HG02938 (cell line): ENCODE measurements around the gene MRPL16.
"Not testable (repeated sequence)": the region's sequence is repeated elsewhere in the genome, so short reads cannot be mapped to it uniquely, and the experiment has no call there.

Source experiments
- ATAC-seq: cut with Tn5 transposase; IDR thresholded peaks from one replicate; pipeline ENCODE4 v1.9.1; 2021; ENCODE audit warnings: mild to moderate bottlenecking, moderate library complexity; ENCODE audit not compliant: unreplicated experiment

Gene MRPL16

DNA sequence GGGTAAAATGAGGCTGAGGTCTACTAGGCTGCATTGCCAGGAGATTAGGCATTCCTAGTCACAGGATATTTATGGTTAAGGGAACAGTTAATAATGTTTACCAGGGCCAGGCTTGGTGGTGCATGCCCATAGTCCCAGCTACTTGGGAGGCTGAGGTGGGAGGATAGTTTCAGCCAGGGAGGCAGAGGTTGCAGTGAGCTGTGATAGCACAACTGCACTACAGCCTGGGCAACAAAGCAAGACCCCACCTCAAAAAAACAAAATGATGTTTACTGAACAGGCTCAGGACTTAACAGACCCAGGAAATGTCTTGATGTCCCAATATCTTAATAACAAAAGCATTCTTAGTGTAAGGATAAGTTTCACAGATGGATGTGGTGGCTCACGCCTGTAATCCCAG lies 2.8 kb upstream of the MRPL16 start:
- no peak for ATAC-seq

DNA sequence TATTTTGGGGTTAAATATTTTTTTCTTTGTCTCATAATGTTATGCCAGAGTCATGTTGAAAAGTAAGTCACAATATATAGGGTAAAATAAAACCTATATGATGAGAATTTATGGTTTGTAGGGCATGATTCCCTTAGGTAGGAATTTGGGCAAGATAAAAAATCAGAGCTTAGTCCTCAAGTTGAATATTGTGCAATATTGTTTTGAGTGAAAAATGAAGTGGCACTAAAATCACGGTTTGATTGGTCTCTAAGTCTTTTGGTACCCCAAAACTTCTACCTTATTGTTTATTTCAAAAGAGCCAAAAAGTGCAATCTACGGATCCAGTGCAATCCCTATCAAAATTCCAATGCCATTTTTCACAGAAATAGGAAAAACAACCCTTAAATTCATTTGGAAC lies 1.6 kb upstream of the MRPL16 start:
- ATAC-seq = no peak

DNA sequence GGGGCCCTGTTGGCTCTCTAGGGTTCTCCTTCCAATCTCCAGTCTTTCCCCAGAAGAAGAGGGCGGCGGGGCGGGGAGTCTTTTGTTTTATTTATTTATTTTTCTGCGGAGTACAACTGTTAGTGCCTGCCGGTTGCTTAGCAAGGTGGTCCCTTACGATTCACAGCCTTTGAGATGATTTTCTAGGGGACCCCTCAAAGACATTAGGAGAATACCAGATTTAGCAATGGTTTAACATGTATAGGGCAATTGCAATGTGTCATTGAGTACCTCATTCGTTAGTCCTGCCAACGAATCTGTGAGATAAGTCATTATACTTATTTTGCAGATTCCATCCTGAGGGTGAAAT lies 307 bp upstream of the MRPL16 start:
- no peak for ATAC-seq

DNA sequence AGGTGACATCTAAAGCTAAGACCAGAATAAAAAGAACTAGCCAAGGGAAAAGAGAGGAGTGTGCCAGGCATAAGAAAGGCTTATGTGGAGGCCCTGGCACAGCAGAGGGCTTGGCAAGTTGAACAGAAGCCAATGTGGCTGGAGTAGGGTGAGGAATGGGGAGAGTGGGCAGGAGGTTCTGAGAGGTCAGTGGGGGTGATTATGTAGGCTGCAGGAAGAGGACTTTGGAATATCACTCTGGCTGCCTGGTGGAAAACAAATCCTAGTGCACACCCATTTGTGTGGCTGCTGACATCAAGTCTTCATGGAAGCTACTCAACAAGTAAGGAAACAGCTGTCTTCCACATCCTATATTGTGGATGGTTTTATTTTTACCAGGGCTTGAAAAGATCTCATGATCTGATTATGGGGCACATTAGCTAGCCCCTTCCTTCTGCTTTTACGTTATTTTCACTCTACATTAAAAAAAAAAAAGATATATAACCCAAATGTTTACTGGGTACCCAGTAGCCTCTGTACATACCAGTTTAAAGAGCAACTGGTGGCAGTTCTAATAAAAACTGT lies 3.4 kb downstream of the MRPL16 start:
- no peak for ATAC-seq

DNA sequence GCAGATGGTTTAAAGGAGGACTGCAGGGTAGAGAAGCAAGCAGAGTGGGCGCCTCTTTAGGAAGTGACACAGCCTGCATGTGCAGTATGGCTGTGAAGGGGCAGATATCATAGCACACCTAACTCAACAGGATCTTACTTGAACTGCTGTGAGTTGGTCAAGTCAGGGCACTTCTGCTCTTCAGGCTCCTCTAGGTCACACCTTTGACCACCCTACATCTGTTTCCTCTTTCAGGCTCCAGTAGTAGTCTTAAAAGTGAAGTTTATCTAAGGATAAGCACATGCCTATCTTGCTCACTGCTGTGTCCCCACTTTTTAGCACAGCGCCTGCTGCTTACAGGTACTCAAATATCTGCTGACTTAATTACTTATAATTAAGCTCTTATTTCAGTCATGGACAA lies 6.5 kb downstream of the MRPL16 start:
- ATAC-seq = no peak

DNA sequence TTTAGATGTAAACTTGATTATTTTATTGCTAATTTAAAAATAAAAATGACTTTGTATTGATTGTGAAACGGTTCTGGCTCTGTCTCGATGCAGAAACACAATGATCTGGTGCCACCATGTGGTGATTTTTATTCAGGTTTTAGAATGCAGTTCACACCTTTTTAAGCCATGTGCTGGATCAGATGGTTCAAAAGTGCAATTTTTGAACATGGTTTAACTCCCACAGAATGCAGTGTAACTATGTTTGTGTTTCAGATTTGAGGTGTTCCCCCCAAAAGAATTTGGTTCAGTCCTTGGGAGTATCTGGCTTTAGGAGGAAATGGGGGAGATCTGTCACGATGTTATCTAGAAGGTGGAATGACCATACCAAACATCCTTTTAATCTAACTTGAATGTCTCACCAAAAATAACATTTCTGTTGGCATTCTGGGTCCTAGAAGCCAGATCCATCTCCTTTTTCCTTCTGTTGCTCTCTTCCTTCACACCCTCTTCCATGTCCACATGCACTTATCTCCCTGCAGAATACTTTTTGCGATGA lies 7.9 kb downstream of the MRPL16 start:
- ATAC-seq = no peak

DNA sequence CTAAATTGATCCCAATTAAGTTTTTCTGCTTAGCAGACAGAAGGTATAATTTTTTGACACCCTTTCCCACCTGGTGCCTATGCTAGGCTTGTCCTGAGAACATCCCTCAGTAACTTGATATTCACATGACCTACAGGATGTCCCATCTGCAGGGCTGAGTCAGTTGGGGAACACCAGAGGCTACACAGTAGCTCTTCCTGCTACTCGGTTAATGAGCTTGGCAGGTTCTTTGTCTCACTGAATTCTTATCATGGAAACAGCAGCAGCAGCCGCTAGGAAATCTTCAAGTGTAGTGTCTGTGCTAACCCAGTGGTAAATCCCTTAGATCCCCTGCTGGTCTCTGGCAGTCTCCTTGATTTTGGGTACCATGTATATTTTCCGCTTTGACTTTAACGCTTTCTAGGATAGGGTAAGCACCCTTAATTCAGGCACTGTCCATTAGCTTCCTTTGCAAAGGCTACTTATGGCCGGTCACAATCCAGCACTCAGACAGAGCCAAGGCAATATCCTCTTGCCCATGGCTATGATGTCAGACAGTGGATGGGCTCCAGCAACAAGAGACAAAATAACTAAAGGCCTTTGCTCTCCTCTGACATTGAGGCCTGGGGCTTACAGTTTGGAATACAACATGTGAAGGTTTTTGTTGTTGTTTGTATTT lies 8.5 kb downstream of the MRPL16 start:
- ATAC-seq = no peak

DNA sequence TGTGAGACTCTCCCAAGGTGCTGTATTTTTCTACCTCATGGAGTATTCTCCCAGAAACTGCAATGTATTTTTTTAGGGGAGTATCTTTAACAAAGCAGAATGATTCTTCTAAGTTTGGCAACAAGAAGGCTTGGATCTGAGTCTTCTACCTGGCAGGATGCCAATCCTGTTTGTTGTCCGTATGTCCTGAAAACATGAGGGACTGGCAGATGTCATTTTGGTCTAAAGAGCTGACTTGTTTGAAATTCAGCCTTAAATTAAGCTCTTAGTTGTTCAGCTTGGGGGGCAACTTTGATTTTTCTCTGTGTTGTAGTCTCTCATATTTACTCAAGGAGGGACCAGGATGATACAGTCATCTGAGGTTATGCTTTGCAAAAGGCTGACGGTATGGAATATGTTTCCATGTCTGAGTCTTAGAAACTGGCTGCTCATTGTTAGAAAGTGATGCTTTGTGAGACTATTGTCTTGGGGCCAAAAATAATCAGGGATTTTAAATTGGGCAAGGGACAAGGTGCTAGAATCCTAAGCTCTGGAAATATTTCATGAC lies 9.3 kb downstream of the MRPL16 start:
- no peak for ATAC-seq

DNA sequence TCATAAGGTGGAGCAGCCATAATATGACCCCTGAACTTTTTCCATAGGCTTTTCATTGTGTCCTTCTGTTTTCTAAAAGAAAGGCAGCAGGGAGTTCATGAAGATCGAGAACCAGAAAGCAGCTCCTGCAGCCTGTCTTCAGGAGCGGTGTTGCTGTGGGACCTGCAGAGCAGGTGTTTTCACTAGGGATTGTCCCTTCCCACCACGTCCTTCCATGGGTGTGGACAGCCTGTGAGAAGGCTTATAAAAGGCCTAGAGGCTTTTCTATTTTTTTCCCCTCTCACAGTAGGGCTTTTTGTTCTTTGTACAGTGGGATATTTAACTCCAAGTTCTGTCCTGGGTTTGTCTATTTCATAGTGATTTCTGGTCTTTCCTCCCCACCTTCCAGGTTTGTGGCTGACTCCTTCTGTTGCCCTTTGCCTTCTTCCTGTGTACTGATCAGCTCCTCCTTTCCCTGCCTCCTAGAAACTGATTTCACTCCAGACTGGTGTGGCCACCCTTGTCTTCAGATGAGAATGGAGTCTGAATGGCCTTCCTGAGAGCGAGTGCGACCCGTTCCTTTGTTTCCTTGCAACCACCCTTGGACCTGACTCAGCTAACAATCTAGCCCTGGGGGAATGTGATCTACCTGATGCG lies 10.1 kb downstream of the MRPL16 start:
- no peak for ATAC-seq

DNA sequence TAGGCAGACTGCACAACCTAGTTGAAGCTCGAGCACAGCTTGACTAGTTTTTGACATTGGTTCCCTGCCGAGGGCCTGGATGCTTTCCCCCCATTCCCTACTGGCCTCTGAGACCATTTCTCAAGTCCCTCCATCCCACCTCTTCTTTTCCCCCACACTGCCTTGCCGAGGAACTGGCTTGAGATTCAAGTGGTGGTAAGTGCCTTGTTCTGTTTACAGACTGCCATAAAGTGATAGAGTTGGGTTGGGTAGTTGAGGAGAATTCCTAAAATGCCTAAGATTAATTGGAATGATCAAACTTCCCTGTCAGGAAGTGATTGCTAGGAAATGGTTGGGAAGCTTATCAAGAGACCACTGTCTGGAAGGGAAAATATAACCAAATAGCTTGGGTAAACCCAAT lies 16.2 kb downstream of the MRPL16 start:
- no peak for ATAC-seq

DNA sequence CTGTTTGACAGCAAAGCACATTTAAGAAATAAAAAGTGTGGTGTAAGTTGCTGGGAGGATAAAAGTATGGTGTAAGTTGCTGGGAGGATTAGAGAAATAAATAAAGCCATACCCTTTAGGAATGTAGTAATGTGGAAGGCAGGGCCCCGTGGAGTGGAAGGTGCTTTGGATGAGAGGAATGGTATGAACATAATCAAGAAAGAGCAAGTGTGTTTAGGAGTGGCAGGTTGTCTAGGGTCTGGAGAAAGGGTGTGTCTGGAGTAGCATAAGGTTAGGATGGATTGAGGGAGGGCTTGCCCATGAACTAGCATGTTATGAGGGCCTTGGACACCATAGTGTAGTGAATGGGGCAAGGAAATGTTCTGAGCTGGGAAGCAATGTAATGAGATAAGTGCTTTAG lies 18.1 kb downstream of the MRPL16 start:
- ATAC-seq = no peak

DNA sequence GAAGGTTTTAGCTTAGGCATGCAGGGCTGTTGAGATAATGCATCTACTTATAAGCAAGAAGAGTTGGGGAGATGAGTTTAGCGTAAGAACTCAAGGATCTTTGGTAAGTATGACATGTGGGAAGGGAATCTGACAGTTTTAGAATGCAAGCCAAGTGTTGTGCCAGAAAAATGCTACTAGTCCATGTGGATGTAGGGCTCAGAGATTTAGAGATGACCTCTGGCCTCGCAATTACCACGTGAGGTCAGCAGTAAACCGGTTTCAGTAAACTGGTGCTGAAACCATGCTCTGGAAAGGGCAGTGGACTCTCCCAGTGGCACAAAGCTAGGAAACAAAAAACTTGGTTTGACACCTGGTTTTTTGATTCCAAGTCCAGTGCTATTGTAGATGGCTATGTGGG lies 18.9 kb downstream of the MRPL16 start:
- no peak for ATAC-seq

DNA sequence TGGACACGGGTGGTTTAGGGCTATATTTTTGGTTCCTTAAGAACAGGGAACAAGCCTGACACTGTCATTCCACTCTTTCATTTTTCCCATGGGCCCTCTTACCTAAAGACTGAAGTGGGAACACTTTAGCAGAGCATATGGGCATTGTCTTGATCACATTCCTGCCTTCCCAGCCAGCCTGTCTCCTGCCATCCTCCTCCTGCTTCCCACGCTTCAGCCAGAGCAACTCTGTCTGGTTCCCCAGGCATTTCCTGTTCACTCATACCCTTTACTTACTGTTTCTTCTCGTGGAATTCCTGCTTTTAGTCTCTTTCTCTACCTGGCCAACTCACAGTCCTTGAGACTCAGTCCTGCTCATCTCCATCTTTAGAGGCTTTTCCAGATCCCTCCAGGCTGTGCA lies 22.8 kb downstream of the MRPL16 start:
- ATAC-seq = no peak

DNA sequence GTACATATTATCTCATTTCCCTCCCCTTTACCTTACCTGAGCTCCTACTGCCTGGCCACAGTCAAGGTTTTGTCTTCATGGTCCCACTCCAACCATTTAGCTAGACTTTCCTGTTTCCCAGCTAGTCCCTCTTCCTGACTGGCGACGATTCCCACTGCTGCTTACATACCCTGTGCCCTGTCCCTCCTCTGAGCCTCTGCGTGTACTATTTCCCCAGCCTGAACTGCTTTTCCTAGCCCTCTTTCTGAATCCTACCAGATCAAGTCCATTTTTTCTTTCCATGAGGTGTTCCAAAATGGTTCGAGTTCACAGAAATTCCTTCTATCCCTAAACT lies 23.4 kb downstream of the MRPL16 start:
- ATAC-seq = no peak

DNA sequence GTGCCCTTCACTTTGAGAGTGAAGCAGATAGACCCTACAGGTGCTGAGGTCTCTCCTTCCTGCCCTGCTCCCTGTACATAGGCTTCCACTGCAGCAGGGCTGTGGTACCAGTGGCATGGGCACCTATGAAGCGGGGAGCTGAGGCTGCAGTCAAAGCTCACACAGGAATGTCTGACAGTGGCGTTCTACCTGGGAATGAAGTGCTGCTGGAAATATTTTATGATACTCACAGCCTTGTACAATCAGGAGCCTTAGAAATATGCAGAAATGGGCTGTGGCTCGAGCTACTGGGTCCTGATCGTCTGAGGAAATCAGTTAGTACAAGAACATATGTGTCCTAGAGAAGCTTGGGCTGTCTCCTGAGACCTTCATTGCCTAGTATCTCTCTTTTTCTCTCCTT lies 24.8 kb downstream of the MRPL16 start:
- no peak for ATAC-seq

DNA sequence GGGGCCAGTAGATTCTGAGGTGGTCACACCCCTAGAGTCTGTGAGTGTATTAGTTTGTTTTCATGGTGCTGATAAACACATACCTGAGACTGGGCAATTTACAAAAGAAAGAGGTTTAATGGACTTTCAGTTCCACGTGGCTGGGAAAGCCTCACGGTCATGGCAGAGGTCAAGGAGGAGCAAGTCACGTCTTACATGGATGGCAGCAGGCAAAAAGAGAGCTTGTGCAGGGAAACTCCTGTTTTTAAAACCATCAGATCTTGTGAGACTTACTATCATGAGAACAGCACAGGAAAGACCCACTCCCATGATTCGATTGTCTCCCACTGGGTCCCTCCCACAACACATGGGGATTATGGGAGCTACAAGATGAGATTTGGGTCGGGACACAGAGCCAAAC lies 26.1 kb downstream of the MRPL16 start:
- ATAC-seq = not testable (repeated sequence)

DNA sequence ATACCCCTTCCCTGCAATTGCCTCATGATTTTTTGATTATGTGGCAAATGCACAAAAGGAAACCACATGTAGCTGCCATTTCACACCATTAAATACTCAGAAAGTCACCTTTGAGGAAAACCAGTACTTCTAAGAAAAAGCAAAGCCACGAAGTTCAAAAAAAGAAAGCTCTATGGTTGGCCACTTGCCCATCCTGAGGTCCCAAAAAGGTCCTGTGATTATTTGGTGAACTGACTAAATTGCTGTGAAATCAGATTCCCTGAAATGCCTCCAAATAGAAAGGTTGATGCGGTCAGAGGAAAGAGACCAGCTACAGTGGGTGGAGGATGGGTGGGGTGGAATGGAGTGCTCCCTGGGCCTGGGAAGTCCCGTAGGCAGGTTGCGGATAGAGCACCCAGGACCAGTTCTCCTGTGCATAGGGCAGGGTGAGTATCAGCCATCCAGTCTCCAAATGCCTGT lies 26.9 kb downstream of the MRPL16 start:
- no peak for ATAC-seq

DNA sequence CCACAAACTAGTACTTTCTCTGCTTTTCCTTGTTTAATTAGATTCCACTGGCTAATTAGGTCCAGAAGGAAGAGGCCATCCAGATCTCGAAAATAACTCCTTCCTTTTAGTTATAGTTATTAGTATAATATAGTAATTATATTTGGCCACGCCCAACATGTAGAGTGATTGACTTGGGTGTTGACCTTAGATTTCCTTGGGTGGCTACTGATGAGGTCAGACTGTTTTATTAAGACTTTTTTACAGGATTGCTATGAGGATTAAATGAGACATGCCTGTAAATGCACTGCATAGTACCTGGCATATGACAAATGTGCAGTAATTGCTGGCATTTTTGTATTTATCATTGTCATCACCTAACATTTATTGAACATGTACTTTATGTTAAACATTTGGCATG lies 28.5 kb downstream of the MRPL16 start:
- ATAC-seq = no peak

DNA sequence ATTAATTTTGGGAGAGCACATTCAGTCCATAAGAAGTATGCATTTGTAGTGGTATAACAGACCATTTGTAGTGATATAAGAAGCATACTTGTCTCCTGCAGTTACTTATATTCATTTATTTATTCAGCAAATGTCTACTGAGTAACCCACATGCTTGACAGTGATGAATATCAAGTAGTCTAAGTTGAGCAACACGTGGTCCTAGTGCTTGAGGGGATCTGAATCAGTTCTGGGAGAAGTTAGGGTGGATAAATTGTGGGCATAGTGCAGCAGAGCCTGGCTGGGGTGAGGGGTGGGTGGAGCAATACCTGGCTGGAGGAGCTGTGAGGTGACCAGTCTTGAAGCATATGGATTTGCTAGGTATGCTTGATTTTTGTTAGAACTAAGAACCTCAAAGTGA lies 31.1 kb downstream of the MRPL16 start:
- no peak for ATAC-seq

DNA sequence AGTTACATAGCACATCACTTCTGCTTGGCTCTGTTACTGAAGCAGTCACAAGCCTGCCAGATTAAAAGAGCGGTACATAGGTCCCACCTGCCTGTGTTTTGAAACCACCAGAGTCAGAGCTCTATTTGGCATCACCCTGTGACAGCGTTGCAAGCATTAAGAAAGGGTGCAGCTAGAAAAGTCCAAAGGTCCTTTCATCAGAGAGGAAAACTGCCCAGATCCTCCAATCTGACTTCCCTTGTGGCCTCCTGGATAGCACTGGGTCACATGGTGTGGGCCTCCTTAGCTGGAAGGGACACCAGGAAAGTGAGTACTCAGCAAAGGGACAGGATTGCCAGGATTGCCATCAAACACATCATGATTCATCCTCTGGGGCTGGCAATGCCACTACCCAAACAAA lies 32.5 kb downstream of the MRPL16 start:
- ATAC-seq = no peak

DNA sequence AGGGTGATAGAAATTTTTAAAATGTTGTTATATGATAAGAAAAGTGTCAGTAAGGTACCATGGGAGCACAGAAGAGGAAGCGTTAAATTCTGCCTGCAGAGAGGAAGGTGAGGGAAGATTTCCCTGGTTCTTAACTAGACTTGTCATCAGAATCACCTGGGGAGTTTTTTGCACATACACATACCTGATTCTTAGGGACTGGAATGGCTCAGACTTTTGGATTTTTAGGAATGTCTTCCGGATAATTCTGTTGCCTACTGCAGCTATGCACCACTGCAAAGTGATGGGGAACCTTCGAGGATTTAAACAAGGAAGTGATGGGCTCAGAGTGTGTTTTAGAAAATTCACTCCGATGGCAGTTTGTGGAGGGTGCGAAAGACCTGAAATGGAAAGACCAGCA lies 33.5 kb downstream of the MRPL16 start:
- no peak for ATAC-seq
